Endothelial cell of umbilical vein (primary cell): ENCODE data around the gene ALDH3B2. TPM values are rescaled to one million over a fixed set of nuclear protein-coding genes. Genes with fewer than 3 reads are reported as not detected.

ENCODE experiments used
- BruUV-seq: library from RNA; stranded (reverse); fragments of 400-500 nt; replicated peaks from 2 replicates; lab custom pipeline; 2021; lab: Mats Ljungman, UMichigan
- CTCF ChIA-PET: fragments of 300-600, 350-600 bp; sonication (Branson Sonifier 250); formaldehyde crosslinking; loops from one replicate; lab custom pipeline; 2021; ENCODE audit warnings: antibody characterized with exemption, inconsistent platforms; lab: Charles Lee
- POLR2A ChIA-PET: fragments of 300-600, 350-600 bp; sonication (Branson Sonifier 250); formaldehyde crosslinking; loops from one replicate; lab custom pipeline; 2021; ENCODE audit warnings: antibody characterized with exemption, inconsistent platforms; lab: Charles Lee
- DNase-seq: peaks from one replicate; pipeline ENCODE4 v3.0.0-alpha.2; 2011; ENCODE audit warnings: low read depth, low spot score
- FAIRE-seq: peaks from 2 replicates; lab custom pipeline; 2011; peaks lifted over from hg19 to GRCh38; lab: Jason Lieb, UNC
- H2AFZ ChIP-seq: 2 replicates; pipeline ENCODE4 v1.6.0; 2012; ENCODE audit warnings: low read depth, low read length, control low read depth, inconsistent platforms
- H3K27ac ChIP-seq: 2 replicates; pipeline ENCODE4 v1.5.1; 2011; ENCODE audit warnings: low read depth, mild to moderate bottlenecking, control low read depth, low read length, moderate library complexity; ENCODE audit not compliant: insufficient read depth
- H3K27me3 ChIP-seq, 2 experiments: 2 replicates each; pipeline versions ENCODE4 v1.6.0 to v1.6.1; 2011; ENCODE audit warnings: low read length in 2 of 2, mixed read lengths in 1 of 2; ENCODE audit not compliant: control insufficient read depth in 2 of 2, insufficient read depth in 2 of 2
- H3K36me3 ChIP-seq, 2 experiments: 2 replicates in 1 of 2; 3 replicates in 1 of 2; pipeline ENCODE4 v1.5.1; 2011; ENCODE audit warnings: low read length in 2 of 2, mild to moderate bottlenecking in 1 of 2, moderate library complexity in 1 of 2; ENCODE audit not compliant: control insufficient read depth in 2 of 2, insufficient read depth in 2 of 2; ENCODE audit errors: extremely low read depth in 1 of 2
- H3K4me1 ChIP-seq: 3 replicates; pipeline ENCODE4 v1.5.1; 2011; ENCODE audit warnings: mild to moderate bottlenecking, low read length; ENCODE audit not compliant: control insufficient read depth, insufficient read depth; ENCODE audit errors: extremely low read depth
- H3K4me2 ChIP-seq: 2 replicates; pipeline ENCODE4 v1.6.1; 2011; ENCODE audit warnings: low read length, control low read depth, mixed read lengths; ENCODE audit not compliant: insufficient read depth
- H3K4me3 ChIP-seq, 3 experiments: fragments of 200-600 bp in 1 of 3; sonication (generic), shearing (Covaris generic) in 1 of 3; replicated peaks in 1 of 3; 2 replicates each; pipeline ENCODE4 v1.5.1; 2011 to 2016; ENCODE audit warnings: control low read depth in 3 of 3, low read length in 3 of 3, mild to moderate bottlenecking in 2 of 3, inconsistent platforms in 1 of 3, low read depth in 1 of 3, moderate library complexity in 1 of 3; ENCODE audit not compliant: insufficient read depth in 1 of 3
- H3K79me2 ChIP-seq: 2 replicates; pipeline ENCODE4 v1.6.0; 2012; ENCODE audit warnings: low read length, inconsistent platforms; ENCODE audit not compliant: control insufficient read depth, insufficient read depth
- H3K9ac ChIP-seq: replicated peaks from 2 replicates; pipeline ENCODE3; 2011; ENCODE audit warnings: low read length, control low read depth; ENCODE audit not compliant: insufficient read depth; ENCODE audit errors: extremely low read depth
- H3K9me1 ChIP-seq: replicated peaks from 3 replicates; pipeline ENCODE4 v1.6.0; 2011; ENCODE audit warnings: mild to moderate bottlenecking, low read length; ENCODE audit not compliant: control insufficient read depth, insufficient read depth; ENCODE audit errors: extremely low read depth
- H3K9me3 ChIP-seq: replicated peaks from 2 replicates; pipeline ENCODE4 v1.5.1; 2012; ENCODE audit warnings: low read length, inconsistent platforms; ENCODE audit not compliant: control insufficient read depth, insufficient read depth
- H4K20me1 ChIP-seq: replicated peaks from 2 replicates; pipeline ENCODE3; 2011; ENCODE audit warnings: mild to moderate bottlenecking, low read length; ENCODE audit not compliant: control insufficient read depth, insufficient read depth; ENCODE audit errors: extremely low read depth
- EZH2 ChIP-seq: IDR thresholded peaks from 2 replicates; pipeline ENCODE4 v1.6.1; 2012; ENCODE audit warnings: borderline replicate concordance, low read depth, mild to moderate bottlenecking, moderate library complexity, low read length, inconsistent platforms; ENCODE audit not compliant: severe bottlenecking
- FOS ChIP-seq: IDR thresholded peaks from 2 replicates; pipeline ENCODE4 v1.6.1; 2011; ENCODE audit warnings: mild to moderate bottlenecking, low read length, moderate library complexity, borderline replicate concordance; ENCODE audit not compliant: insufficient read depth
- GATA2 ChIP-seq: IDR thresholded peaks from 2 replicates; pipeline ENCODE4 v1.7.0; 2011; ENCODE audit warnings: low read depth, mild to moderate bottlenecking, moderate library complexity, mixed read lengths, low read length; ENCODE audit not compliant: insufficient read length, insufficient read depth
- JUN ChIP-seq: IDR thresholded peaks from 2 replicates; pipeline ENCODE4 v1.6.1; 2011; ENCODE audit warnings: borderline replicate concordance, low read depth; ENCODE audit not compliant: insufficient read length, insufficient read depth
- MAX ChIP-seq: IDR thresholded peaks from 2 replicates; pipeline ENCODE4 v1.6.1; 2011; ENCODE audit not compliant: insufficient read depth, insufficient read length
- MYC ChIP-seq: IDR thresholded peaks from one replicate; pipeline ENCODE4 v1.6.1; 2011; ENCODE audit warnings: mild to moderate bottlenecking, low read depth, low read length
- POLR2A ChIP-seq: IDR thresholded peaks from 2 replicates; pipeline ENCODE4 v1.6.1; 2012; ENCODE audit warnings: low read depth, mild to moderate bottlenecking, control low read depth, low read length
- POLR2AphosphoS5 ChIP-seq: IDR thresholded peaks from 2 replicates; pipeline ENCODE4 v1.6.1; 2012; ENCODE audit warnings: low read depth, mild to moderate bottlenecking, control low read depth, low read length, moderate library complexity; ENCODE audit not compliant: insufficient read depth
- dilution Hi-C: fragments of 300-500 bp; cut with MboI; formaldehyde crosslinking; loops from one replicate; pipeline ENCODE4 v1.15.0; 2019; ENCODE audit warnings: low sequenced_read_pairs; ENCODE audit not compliant: extremely low pct_ligation_motif_present
- intact Hi-C: fragments of 100-400 bp; cut with micrococcal nuclease; formaldehyde crosslinking; loops from one replicate; pipeline ENCODE4 v1.10.0; 2022
- polyA plus RNA-seq, 4 experiments: library from polyadenylated mRNA; depleted of rRNA in 3 of 4; stranded (reverse) in 3 of 4; unstranded in 1 of 4; fragments of >200 nt; gene quantifications; 2 replicates each; pipeline versions ENCODE4 v1.2.1 to v1.2.3, GENCODE V29; 2011 to 2012; ENCODE audit warnings: missing spikeins in 1 of 4
- total RNA-seq: library from RNA; stranded (reverse); gene quantifications from 2 replicates; pipeline ENCODE4 v1.2.3, GENCODE V29; 2021
- TF ChIP-seq, protein P1 (sequence below), 2 donors: IDR thresholded peaks; 1 replicate in 1 of 2; 2 replicates in 1 of 2; pipeline ENCODE4 v1.5.1; 2011; ENCODE audit warnings: low read length in 2 of 2, mild to moderate bottlenecking in 2 of 2, moderate library complexity in 2 of 2, control low read depth in 1 of 2, inconsistent platforms in 1 of 2, low read depth in 1 of 2; ENCODE audit not compliant: insufficient read depth in 1 of 2; ENCODE audit errors: extremely low read depth in 1 of 2

ALDH3B2 gene
- total and polyA plus RNA-seq, 2 donors (not counting 3 experiments of a cell fraction or from before 2014, with no cell fraction given) = not detected

DNA sequence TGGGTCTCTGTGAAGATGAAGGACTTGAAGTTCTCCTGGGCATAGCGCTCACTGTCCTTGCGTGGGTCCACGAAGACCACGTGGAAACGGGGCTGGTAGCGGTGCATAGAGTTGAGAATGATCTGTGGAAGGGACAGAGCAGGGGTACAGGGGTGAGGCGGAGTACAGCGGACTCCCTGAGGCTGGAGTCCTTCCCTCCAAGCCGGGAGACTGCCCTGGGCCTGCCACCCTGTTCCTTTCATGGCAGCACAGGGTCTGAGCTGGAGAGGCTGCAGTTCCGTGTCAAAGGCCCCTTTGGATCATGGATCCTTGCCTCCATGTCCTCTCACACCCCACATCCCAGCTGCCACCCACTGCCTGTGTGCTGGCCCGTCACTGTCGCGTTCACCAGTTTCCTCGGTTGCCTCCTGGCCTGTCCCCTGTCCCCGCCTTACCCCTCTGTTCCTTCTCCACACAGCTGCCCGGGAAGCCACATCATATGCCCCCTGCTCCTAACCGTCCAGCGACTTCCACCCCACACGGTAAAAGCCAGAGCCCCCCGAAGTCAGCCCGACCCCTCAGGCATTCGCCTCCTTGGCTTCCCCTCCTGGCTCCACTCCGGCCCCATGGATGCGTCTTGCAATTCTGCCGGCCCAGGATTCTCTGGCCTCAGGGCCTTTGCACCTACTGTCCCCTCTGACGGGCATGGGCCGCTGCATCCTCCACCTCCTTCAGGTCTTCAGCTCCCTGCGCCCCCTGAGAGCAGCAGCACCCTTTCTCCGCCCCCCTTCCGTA, 41.3 kb downstream of the ALDH3B2 start:
- POLR2A ChIA-PET = no interaction called here
- no TSS peak for BruUV-seq

More for the DNA sequence above, 41.3 kb downstream of the ALDH3B2 start:
- H3K9ac ChIP-seq = no peak overlapping the region
- FAIRE-seq (no peak), DNase-seq (no peak)
- no peaks in the 10 kb centered on the region for H3K9me1 ChIP-seq
- no peak overlapping the region for H3K27ac ChIP-seq
- no peaks in the 10 kb centered on the region for H3K36me3 ChIP-seq
- dilution Hi-C loops = no loop called here
- intact Hi-C loops = no loop called here
- no peak for TF ChIP-seq FOS
- no peak for TF ChIP-seq MYC
- TF ChIP-seq GATA2 = no peak
- no peak for TF ChIP-seq MAX
- TF ChIP-seq POLR2A = no peak
- no peak for TF ChIP-seq JUN
- TF ChIP-seq EZH2 = no peak
- TF ChIP-seq, protein P1, sequence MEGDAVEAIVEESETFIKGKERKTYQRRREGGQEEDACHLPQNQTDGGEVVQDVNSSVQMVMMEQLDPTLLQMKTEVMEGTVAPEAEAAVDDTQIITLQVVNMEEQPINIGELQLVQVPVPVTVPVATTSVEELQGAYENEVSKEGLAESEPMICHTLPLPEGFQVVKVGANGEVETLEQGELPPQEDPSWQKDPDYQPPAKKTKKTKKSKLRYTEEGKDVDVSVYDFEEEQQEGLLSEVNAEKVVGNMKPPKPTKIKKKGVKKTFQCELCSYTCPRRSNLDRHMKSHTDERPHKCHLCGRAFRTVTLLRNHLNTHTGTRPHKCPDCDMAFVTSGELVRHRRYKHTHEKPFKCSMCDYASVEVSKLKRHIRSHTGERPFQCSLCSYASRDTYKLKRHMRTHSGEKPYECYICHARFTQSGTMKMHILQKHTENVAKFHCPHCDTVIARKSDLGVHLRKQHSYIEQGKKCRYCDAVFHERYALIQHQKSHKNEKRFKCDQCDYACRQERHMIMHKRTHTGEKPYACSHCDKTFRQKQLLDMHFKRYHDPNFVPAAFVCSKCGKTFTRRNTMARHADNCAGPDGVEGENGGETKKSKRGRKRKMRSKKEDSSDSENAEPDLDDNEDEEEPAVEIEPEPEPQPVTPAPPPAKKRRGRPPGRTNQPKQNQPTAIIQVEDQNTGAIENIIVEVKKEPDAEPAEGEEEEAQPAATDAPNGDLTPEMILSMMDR (IDR thresholded peaks at IDR 0.05; ENCODE audit: extremely low read depth in 1 of 2, insufficient read depth in 1 of 2, low read depth in 1 of 2, low read length in 2 of 2) = no peak
- no peak for TF ChIP-seq POLR2AphosphoS5
- CTCF ChIA-PET = no interaction called here
- H4K20me1 ChIP-seq = no peaks in the 10 kb centered on the region
- no peak overlapping the region for H2AFZ ChIP-seq
- H3K79me2 ChIP-seq = no peaks in the 10 kb centered on the region
- no peaks in the 10 kb centered on the region for H3K9me3 ChIP-seq
- no peak overlapping the region for H3K4me3 ChIP-seq
- no peak overlapping the region for H3K4me2 ChIP-seq
- H3K4me1 ChIP-seq = peaks cover 4% of the 10 kb centered on the region
- no peaks in the 10 kb centered on the region for H3K27me3 ChIP-seq
